ENCODE data around the gene TEX28.

Gene TEX28

DNA sequence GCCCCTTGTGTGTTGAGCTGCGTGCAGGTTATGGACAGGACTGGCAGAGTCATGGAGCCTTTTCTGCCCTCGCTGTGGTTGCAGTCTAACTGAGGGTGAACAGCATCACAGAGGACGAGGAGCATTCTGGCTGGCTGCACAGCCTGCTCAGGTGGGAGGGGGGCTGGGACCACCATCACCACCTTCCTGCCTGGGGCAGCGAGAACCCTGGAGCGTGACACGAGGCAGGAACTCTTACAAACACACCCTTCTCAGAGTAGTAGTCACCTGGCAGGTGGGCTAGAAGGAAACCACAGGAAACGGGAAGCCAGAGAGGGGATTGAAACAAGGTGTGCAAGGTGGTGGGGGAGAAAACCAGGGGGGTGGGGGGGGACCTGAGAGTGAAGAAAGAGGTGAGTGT lies 26.2 kb upstream of the TEX28 start:
- DNase-seq (ENCODE audit: low read depth), result no peak
- TF ChIP-seq, protein P1, sequence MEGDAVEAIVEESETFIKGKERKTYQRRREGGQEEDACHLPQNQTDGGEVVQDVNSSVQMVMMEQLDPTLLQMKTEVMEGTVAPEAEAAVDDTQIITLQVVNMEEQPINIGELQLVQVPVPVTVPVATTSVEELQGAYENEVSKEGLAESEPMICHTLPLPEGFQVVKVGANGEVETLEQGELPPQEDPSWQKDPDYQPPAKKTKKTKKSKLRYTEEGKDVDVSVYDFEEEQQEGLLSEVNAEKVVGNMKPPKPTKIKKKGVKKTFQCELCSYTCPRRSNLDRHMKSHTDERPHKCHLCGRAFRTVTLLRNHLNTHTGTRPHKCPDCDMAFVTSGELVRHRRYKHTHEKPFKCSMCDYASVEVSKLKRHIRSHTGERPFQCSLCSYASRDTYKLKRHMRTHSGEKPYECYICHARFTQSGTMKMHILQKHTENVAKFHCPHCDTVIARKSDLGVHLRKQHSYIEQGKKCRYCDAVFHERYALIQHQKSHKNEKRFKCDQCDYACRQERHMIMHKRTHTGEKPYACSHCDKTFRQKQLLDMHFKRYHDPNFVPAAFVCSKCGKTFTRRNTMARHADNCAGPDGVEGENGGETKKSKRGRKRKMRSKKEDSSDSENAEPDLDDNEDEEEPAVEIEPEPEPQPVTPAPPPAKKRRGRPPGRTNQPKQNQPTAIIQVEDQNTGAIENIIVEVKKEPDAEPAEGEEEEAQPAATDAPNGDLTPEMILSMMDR (conservative IDR thresholded peaks at IDR 0.05; ENCODE audit: low read length), result no peak
- no peak overlapping the region for H3K4me3 ChIP-seq (ENCODE audit: low read length)

DNA sequence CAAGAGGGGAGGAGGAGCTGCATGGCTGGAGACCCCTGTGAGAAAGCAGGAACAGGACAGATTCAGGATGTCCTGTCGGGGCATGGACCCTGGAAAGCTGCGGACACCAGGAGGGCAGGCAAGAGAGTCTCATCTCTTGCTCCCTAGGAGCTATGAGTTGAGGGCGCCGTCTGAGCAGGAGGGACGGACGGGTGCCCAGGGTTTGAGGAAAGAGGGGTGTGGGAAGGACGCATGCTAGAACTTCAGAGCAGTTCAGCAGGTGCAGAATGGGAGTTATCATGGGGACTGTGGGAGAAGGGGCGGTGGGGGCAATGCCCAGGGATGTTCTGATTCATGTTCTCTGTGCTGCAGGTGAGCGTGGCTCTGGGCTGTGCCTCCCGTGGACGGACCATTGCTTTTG lies 25.5 kb upstream of the TEX28 start:
- no peak for DNase-seq (ENCODE audit: low read depth)
- H3K4me3 ChIP-seq (ENCODE audit: low read length), result no peak overlapping the region
- TF ChIP-seq, protein P1 (conservative IDR thresholded peaks at IDR 0.05; ENCODE audit: low read length), result no peak

DNA sequence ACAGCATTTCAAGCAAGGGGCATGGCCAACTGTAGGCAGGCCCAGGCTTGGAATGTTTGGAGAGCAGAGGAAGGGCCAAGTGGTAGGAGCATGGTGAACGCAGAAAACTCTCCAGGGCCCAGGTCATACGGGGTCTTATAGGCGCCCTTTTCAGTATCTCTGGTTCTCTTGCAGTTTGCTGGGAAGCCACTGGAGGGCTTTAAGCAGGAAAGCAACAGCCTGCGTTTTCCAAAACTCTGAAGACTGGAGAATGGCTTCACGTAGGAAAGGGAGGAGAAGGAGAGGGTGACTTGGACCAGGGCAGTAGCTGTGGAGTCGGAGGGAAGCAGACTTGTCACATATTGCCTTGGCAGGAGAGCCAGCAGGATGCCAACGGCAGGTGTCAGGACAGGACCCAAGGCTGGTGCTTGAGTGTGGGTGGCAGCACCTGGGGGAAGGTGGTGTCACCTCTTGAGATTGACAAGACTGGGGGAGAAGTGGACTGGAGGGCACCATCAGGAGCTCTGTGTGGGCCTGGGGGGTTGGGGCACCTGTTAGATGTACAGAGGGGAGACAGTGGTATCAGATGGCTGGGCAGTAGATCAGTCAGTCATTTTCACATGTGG lies 22.6 kb upstream of the TEX28 start:
- TF ChIP-seq, protein P1 (conservative IDR thresholded peaks at IDR 0.05; ENCODE audit: low read length), result peak; percentile 57
- H3K4me3 ChIP-seq (ENCODE audit: low read length), result no peak overlapping the region
- DNase-seq (ENCODE audit: low read depth), result peak; percentile 26

DNA sequence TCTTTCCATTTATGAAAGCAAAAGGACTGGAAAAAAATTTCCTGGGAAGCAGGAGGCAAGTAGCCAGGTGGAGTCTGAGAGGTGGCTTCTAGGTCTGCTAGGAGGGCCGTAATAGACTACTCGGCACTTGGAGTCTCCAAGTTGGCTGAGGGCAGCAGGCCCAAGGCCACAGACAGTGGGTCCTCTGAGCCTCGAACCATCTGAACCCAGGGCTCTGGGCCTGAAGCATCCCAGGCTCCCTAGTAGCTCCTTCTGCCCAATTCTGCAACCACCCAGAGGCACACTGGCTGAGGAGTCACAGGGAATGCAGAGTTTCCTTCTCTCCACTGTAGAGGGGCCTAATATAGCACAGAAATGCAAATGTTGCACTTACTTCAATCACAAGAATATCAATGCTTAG lies 20.5 kb upstream of the TEX28 start:
- H3K4me3 ChIP-seq (ENCODE audit: low read length), result no peak overlapping the region
- DNase-seq (ENCODE audit: low read depth), result no peak
- TF ChIP-seq, protein P1 (conservative IDR thresholded peaks at IDR 0.05; ENCODE audit: low read length), result no peak

DNA sequence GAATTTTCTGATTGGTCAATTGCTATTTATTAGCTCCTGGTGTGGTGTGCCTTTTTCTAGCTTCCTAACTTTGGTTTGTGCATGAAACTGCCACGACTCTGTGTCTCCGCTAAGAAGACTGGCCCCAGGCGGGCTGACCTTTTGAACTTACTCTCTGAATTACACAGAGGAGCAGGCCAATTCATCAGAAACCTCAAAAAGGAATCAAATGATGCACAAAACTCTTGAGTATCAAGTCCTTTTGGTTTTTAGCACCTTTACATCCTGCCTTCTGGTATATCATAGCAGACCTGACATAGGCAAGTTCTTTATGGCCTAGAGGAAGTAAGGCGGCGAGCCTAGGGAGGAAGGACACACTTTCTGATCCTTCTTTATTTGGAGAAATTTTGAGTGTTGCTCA lies 18.2 kb upstream of the TEX28 start:
- TF ChIP-seq, protein P1 (conservative IDR thresholded peaks at IDR 0.05; ENCODE audit: low read length), result no peak
- no peak for DNase-seq (ENCODE audit: low read depth)
- no peak overlapping the region for H3K4me3 ChIP-seq (ENCODE audit: low read length)

DNA sequence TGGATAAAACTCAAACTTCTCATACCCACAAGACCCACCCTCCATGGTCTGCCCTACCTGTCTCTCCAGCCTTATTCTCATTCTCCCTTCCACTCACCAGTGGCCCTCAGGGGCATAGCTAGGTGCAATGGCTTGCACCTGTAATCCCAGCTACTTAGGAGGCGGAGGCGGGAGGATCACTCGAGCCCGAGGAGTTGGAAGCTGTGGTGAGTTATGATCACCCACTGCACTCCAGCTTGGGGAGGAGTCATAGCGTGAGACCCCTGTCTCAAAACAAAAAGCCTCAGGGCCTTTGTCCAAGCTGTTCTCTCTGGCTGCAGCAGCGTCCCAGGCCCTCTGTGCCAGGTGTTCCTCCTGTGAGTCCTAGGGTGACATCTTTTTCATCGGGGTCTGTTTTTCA lies 17.2 kb upstream of the TEX28 start:
- H3K4me3 ChIP-seq (ENCODE audit: low read length), result no peak overlapping the region
- TF ChIP-seq, protein P1 (conservative IDR thresholded peaks at IDR 0.05; ENCODE audit: low read length), result no peak
- DNase-seq (ENCODE audit: low read depth), result no peak

DNA sequence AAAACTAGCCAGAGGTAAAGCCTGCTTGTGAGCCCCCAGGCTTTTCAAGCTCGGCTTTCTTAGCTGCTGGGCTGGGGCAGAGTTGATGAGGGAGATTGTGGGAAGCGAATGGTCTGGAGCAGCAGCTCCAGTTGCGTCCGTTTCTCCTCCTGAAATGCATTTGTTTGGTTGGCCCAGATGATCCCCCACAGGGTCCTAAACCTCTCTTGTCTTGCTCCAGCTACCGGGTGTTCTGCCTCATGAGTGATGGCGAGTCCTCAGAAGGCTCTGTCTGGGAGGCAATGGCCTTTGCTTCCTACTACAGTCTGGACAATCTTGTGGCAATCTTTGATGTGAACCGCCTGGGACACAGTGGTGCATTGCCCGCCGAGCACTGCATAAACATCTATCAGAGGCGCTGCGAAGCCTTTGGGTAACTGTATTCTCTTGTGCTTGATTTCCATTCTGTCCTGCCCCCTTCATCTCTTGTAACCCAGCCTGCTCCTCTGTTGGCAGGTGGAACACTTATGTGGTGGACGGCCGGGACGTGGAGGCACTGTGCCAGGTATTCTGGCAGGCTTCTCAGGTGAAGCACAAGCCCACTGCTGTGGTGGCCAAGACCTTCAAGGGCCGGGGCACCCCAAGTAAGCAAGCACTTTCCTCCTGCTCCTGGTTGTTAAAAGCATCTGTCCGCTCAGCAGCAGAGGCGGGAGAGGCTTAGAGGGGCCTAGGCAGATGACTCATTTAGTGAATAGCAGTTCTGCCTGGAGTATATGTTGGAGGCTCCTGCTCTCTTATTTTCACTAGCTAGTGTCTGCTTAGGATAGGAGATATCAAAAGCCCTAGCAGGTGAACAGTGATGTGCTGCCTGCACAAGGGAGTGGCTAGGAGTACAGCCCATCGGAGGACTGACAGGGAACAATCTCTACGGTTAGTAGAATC lies 16.0 kb upstream of the TEX28 start:
- TF ChIP-seq, protein P1 (conservative IDR thresholded peaks at IDR 0.05; ENCODE audit: low read length), result no peak
- no peak for DNase-seq (ENCODE audit: low read depth)
- H3K4me3 ChIP-seq (ENCODE audit: low read length), result no peak overlapping the region
